Measurements from ENCODE around the gene DNAH1.
A peak's percentile ranks its signal among the peaks of the same experiment; 100 is the strongest.

DNAH1 gene

DNA sequence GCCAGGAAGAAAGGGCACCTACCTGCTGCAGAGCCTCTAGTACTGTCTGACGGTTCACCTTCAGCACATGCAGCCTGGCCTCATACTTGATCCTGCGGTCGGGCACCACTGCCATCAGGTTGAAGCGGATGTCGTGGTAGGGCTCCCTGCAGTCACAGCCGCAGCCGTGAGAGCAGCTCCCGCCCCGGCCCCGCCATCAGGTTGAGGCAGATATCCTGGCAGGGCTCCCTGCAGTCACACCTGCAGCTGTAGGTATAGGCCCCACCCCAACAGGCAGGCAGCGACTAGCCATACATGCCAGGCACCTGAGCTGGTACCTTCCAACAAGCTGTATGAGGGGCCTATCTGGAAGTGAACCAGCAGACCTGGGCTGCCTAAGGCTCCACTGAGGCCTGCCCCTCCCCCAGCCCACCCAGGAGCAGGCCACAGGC, 90.1 kb downstream of the DNAH1 start:
- Histone ChIP-seq H2BK5ac (ENCODE audit: low read length) (no peak overlapping the region), H3K27me3 (ENCODE audit: insufficient read depth, low read length, poor library complexity) (no peaks in the 10 kb centered on the region), H3K56ac (ENCODE audit: low read length) (no peak overlapping the region), H2BK15ac (replicated peaks; ENCODE audit: low read depth) (no peak overlapping the region), H3K79me1 (ENCODE audit: low read length) (peaks cover 13% of the 10 kb centered on the region), H3K4me2 (ENCODE audit: low read length) (no peak overlapping the region), H4K5ac (ENCODE audit: low read length) (no peak overlapping the region), H3K36me3 (ENCODE audit: control insufficient read depth, insufficient read depth, low read length) (peaks cover 24% of the 10 kb centered on the region), H3K79me2 (ENCODE audit: control insufficient read depth, insufficient read depth, low read length) (peaks cover 15% of the 10 kb centered on the region), H2AK5ac (ENCODE audit: low read length) (no peak overlapping the region), H3K4ac (ENCODE audit: low read depth, low read length) (no peak overlapping the region), H3K23ac (ENCODE audit: low read length) (no peak overlapping the region), H3K9ac (ENCODE audit: low read length) (no peak overlapping the region), H3K4me3 (ENCODE audit: low read length) (no peak overlapping the region), H3K4me1 (ENCODE audit: control insufficient read depth, low read depth, low read length) (no peaks in the 10 kb centered on the region), H4K8ac (ENCODE audit: low read depth, low read length) (no peak overlapping the region), H2BK120ac (ENCODE audit: low read depth, low read length) (no peak overlapping the region), H3K27ac (ENCODE audit: low read depth, low read length) (no peak overlapping the region), H3K18ac (ENCODE audit: low read length) (no peak overlapping the region)
- no CpG with 5 or more reads among the region's 11 CpGs for WGBS (ENCODE audit: extremely low coverage, insufficient coverage, low lambda C conversion rate)
- no peak for DNase-seq

DNA sequence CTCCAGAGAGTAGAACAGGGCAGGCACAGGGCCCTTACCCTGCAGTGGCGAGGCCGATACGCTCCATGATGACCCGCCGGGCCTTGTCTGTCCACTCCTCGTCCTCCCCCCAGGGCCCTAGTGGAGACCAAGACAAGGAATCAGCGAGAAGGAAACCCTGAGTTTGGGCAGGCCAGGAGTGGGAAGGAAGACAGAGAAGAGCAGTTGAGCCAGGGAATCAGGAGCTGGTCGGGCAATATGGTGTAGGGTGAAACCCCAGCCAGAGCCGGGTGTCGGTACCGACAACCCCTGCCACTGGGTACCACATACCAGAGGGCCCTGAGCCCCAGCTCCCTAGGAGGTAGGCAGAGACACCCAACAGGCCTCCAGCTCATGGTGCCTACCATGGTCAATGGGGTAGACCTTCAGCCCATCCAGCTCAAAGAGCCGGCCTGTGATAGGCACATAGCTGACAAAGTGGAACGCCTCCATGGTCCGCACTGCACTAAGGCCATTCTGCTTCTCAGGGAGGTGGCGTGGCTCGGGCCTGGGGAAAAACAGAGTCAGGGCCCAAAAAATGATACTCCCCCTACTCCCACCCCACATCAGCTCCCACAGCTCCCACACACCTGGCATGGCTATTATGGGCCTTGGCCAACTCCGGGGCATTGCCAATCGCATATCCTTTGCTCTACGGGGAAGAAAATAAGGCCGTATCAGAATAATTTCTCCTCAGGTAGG, 90.8 kb downstream of the DNAH1 start:
- DNase-seq: no peak
- Histone ChIP-seq H2BK15ac (replicated peaks; ENCODE audit: low read depth) (no peak overlapping the region), H3K23ac (ENCODE audit: low read length) (no peak overlapping the region), H3K18ac (ENCODE audit: low read length) (no peak overlapping the region), H4K8ac (ENCODE audit: low read depth, low read length) (no peak overlapping the region), H3K27ac (ENCODE audit: low read depth, low read length) (no peak overlapping the region), H3K36me3 (ENCODE audit: control insufficient read depth, insufficient read depth, low read length) (peaks cover 20% of the 10 kb centered on the region), H3K56ac (ENCODE audit: low read length) (no peak overlapping the region), H4K5ac (ENCODE audit: low read length) (no peak overlapping the region), H2BK120ac (ENCODE audit: low read depth, low read length) (no peak overlapping the region), H2AK5ac (ENCODE audit: low read length) (no peak overlapping the region), H3K4me3 (ENCODE audit: low read length) (no peak overlapping the region), H3K79me2 (ENCODE audit: control insufficient read depth, insufficient read depth, low read length) (peaks cover 15% of the 10 kb centered on the region), H3K4me1 (ENCODE audit: control insufficient read depth, low read depth, low read length) (no peaks in the 10 kb centered on the region), H3K4ac (ENCODE audit: low read depth, low read length) (no peak overlapping the region), H3K27me3 (ENCODE audit: insufficient read depth, low read length, poor library complexity) (no peaks in the 10 kb centered on the region), H2BK5ac (ENCODE audit: low read length) (no peak overlapping the region), H3K9ac (ENCODE audit: low read length) (no peak overlapping the region), H3K79me1 (ENCODE audit: low read length) (peaks cover 13% of the 10 kb centered on the region), H3K4me2 (ENCODE audit: low read length) (no peak overlapping the region)
- no CpG with 5 or more reads among the region's 20 CpGs for WGBS (ENCODE audit: extremely low coverage, insufficient coverage, low lambda C conversion rate)

DNA sequence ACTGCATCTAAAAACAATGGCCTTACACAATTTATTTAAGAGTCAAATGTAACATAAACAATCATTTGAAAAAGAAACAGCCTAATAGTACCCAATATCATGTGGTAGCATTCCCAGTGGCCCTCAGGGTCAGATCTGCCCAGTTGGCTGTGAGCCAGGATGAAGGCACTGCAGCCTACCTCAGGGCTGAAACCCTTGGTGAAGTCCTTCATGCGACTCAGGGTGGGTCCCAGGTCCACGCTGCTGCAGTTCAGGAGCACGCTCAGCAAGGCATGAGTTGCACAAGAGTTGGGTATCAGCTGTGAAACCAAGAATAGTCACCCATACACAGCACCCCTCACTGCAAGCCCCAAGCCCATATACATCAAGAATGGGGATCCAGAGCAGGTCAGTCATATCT, 91.7 kb downstream of the DNAH1 start:
- H2BK5ac ChIP-seq (ENCODE audit: low read length): no peak overlapping the region
- no peak for DNase-seq
- peaks cover 13% of the 10 kb centered on the region for H3K79me1 ChIP-seq (ENCODE audit: low read length)
- H2BK120ac ChIP-seq (ENCODE audit: low read depth, low read length): no peak overlapping the region
- WGBS (ENCODE audit: extremely low coverage, insufficient coverage, low lambda C conversion rate): no CpG with 5 or more reads among the region's 3 CpGs
- no peak overlapping the region for H2BK15ac ChIP-seq (replicated peaks; ENCODE audit: low read depth)
- no peak overlapping the region for H3K18ac ChIP-seq (ENCODE audit: low read length)
- H3K9ac ChIP-seq (ENCODE audit: low read length): no peak overlapping the region
- peaks cover 15% of the 10 kb centered on the region for H3K79me2 ChIP-seq (ENCODE audit: control insufficient read depth, insufficient read depth, low read length)
- H2AK5ac ChIP-seq (ENCODE audit: low read length): no peak overlapping the region
- H3K4ac ChIP-seq (ENCODE audit: low read depth, low read length): no peak overlapping the region
- no peak overlapping the region for H3K4me2 ChIP-seq (ENCODE audit: low read length)
- no peak overlapping the region for H3K4me3 ChIP-seq (ENCODE audit: low read length)
- no peak overlapping the region for H3K56ac ChIP-seq (ENCODE audit: low read length)
- H4K5ac ChIP-seq (ENCODE audit: low read length): no peak overlapping the region
- no peaks in the 10 kb centered on the region for H3K27me3 ChIP-seq (ENCODE audit: insufficient read depth, low read length, poor library complexity)
- no peak overlapping the region for H3K27ac ChIP-seq (ENCODE audit: low read depth, low read length)
- H3K36me3 ChIP-seq (ENCODE audit: control insufficient read depth, insufficient read depth, low read length): peaks cover 16% of the 10 kb centered on the region
- no peak overlapping the region for H4K8ac ChIP-seq (ENCODE audit: low read depth, low read length)
- no peaks in the 10 kb centered on the region for H3K4me1 ChIP-seq (ENCODE audit: control insufficient read depth, low read depth, low read length)
- H3K23ac ChIP-seq (ENCODE audit: low read length): no peak overlapping the region

DNA sequence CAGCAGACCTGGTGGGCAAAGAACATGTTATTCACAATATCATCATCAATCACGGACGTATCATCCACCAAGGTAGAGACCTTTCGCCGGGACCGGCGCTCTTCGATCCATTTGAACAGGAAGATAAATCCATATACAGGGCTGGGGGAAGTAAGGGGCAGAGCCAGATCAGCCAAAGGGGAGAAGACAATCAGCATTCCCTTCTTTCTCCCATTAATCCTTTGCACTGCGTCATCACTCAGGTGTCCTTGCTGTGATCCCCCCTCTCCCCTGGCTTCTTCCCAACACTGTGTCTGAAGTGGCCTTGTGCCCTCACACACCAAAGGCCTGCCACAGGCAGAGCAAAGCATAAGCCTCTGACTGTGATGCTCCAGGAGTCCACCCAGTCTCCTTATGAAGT, 92.3 kb downstream of the DNAH1 start:
- no peak overlapping the region for H3K4me2 ChIP-seq (ENCODE audit: low read length)
- H3K18ac ChIP-seq (ENCODE audit: low read length): no peak overlapping the region
- H2BK120ac ChIP-seq (ENCODE audit: low read depth, low read length): no peak overlapping the region
- peaks cover 16% of the 10 kb centered on the region for H3K36me3 ChIP-seq (ENCODE audit: control insufficient read depth, insufficient read depth, low read length)
- H3K4me1 ChIP-seq (ENCODE audit: control insufficient read depth, low read depth, low read length): no peaks in the 10 kb centered on the region
- H2AK5ac ChIP-seq (ENCODE audit: low read length): no peak overlapping the region
- no peak overlapping the region for H3K27ac ChIP-seq (ENCODE audit: low read depth, low read length)
- H3K79me1 ChIP-seq (ENCODE audit: low read length): peaks cover 13% of the 10 kb centered on the region
- peaks cover 15% of the 10 kb centered on the region for H3K79me2 ChIP-seq (ENCODE audit: control insufficient read depth, insufficient read depth, low read length)
- no peak overlapping the region for H3K4me3 ChIP-seq (ENCODE audit: low read length)
- no peaks in the 10 kb centered on the region for H3K27me3 ChIP-seq (ENCODE audit: insufficient read depth, low read length, poor library complexity)
- no peak overlapping the region for H2BK15ac ChIP-seq (replicated peaks; ENCODE audit: low read depth)
- no peak overlapping the region for H4K8ac ChIP-seq (ENCODE audit: low read depth, low read length)
- no peak overlapping the region for H3K4ac ChIP-seq (ENCODE audit: low read depth, low read length)
- no peak overlapping the region for H4K5ac ChIP-seq (ENCODE audit: low read length)
- DNase-seq: no peak
- no CpG with 5 or more reads among the region's 8 CpGs for WGBS (ENCODE audit: extremely low coverage, insufficient coverage, low lambda C conversion rate)
- peak overlapping the region; percentile 5 for H3K9ac ChIP-seq (ENCODE audit: low read length)
- H3K23ac ChIP-seq (ENCODE audit: low read length): no peak overlapping the region
- H3K56ac ChIP-seq (ENCODE audit: low read length): no peak overlapping the region
- H2BK5ac ChIP-seq (ENCODE audit: low read length): no peak overlapping the region

DNA sequence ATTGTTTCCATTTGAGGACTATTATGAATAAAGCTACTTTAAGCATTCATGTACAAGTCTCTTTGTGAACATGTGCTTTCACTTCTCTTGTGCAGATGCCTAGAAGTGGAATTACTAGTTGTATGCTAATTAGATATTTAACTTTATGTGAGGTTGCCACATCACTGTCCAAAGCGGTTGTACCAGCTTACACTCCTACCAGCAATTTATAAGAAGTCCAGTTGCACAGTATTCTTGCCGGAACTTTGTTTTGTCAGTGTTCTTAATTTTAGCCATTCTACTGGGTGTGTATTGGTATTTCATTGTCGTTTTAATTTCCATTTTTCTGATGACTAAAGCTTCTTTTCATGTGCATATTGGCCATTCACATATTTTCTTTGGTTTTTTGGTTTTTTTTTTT, 99.7 kb downstream of the DNAH1 start:
- Histone ChIP-seq H3K27me3 (ENCODE audit: insufficient read depth, low read length, poor library complexity) (no peaks in the 10 kb centered on the region), H2AK5ac (ENCODE audit: low read length) (no peak overlapping the region), H3K4ac (ENCODE audit: low read depth, low read length) (no peak overlapping the region), H3K79me1 (ENCODE audit: low read length) (no peaks in the 10 kb centered on the region), H3K56ac (ENCODE audit: low read length) (no peak overlapping the region), H3K4me2 (ENCODE audit: low read length) (no peak overlapping the region), H3K23ac (ENCODE audit: low read length) (no peak overlapping the region), H2BK120ac (ENCODE audit: low read depth, low read length) (no peak overlapping the region), H4K8ac (ENCODE audit: low read depth, low read length) (no peak overlapping the region), H2BK15ac (replicated peaks; ENCODE audit: low read depth) (no peak overlapping the region), H3K18ac (ENCODE audit: low read length) (no peak overlapping the region), H3K79me2 (ENCODE audit: control insufficient read depth, insufficient read depth, low read length) (no peaks in the 10 kb centered on the region), H3K4me1 (ENCODE audit: control insufficient read depth, low read depth, low read length) (no peaks in the 10 kb centered on the region), H3K4me3 (ENCODE audit: low read length) (no peak overlapping the region), H3K27ac (ENCODE audit: low read depth, low read length) (no peak overlapping the region), H3K9ac (ENCODE audit: low read length) (no peak overlapping the region), H2BK5ac (ENCODE audit: low read length) (no peak overlapping the region), H3K36me3 (ENCODE audit: control insufficient read depth, insufficient read depth, low read length) (no peaks in the 10 kb centered on the region), H4K5ac (ENCODE audit: low read length) (no peak overlapping the region)
- WGBS (ENCODE audit: extremely low coverage, insufficient coverage, low lambda C conversion rate): no CpG with 5 or more reads among the region's 3 CpGs
- no peak for DNase-seq

DNA sequence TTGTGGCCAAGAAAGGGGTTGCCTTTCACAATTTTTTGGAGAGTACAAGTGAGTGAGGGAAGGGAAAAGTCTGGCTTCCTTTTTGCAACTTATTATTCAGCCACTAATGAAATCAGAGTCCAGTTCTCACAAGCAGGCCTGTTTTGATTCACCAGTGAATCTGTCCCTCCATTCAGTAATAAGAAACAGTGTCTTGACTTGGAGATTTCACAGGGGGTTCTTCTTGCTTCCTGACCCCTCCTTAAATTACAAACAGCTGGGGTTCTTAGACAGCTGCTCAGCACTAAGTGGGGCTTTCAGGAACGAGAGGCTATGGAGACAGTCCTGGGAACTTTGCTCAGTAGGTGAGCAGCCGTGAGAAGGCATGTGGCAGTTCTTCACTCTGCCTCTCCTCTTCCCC, 104.3 kb downstream of the DNAH1 start:
- H3K27me3 ChIP-seq (ENCODE audit: insufficient read depth, low read length, poor library complexity): no peaks in the 10 kb centered on the region
- DNase-seq: no peak
- no peak overlapping the region for H3K56ac ChIP-seq (ENCODE audit: low read length)

More for the DNA sequence above, 104.3 kb downstream of the DNAH1 start:
- H2BK15ac ChIP-seq (replicated peaks; ENCODE audit: low read depth): no peak overlapping the region
- H3K18ac ChIP-seq (ENCODE audit: low read length): no peak overlapping the region
- WGBS (ENCODE audit: extremely low coverage, insufficient coverage, low lambda C conversion rate): no CpG with 5 or more reads among the region's 2 CpGs
- no peaks in the 10 kb centered on the region for H3K79me1 ChIP-seq (ENCODE audit: low read length)
- H3K4me2 ChIP-seq (ENCODE audit: low read length): no peak overlapping the region
- no peak overlapping the region for H2BK120ac ChIP-seq (ENCODE audit: low read depth, low read length)
- no peaks in the 10 kb centered on the region for H3K4me1 ChIP-seq (ENCODE audit: control insufficient read depth, low read depth, low read length)
- no peak overlapping the region for H3K27ac ChIP-seq (ENCODE audit: low read depth, low read length)
- no peak overlapping the region for H3K23ac ChIP-seq (ENCODE audit: low read length)
- no peaks in the 10 kb centered on the region for H3K36me3 ChIP-seq (ENCODE audit: control insufficient read depth, insufficient read depth, low read length)
- H3K4ac ChIP-seq (ENCODE audit: low read depth, low read length): no peak overlapping the region
- no peak overlapping the region for H2BK5ac ChIP-seq (ENCODE audit: low read length)
- H2AK5ac ChIP-seq (ENCODE audit: low read length): no peak overlapping the region
- H3K4me3 ChIP-seq (ENCODE audit: low read length): no peak overlapping the region
- no peak overlapping the region for H3K9ac ChIP-seq (ENCODE audit: low read length)
- H3K79me2 ChIP-seq (ENCODE audit: control insufficient read depth, insufficient read depth, low read length): no peaks in the 10 kb centered on the region
- no peak overlapping the region for H4K8ac ChIP-seq (ENCODE audit: low read depth, low read length)
- H4K5ac ChIP-seq (ENCODE audit: low read length): no peak overlapping the region
